Hepatocyte (in vitro differentiated cells): ENCODE data around the gene C9orf50. TPM values are rescaled to one million over a fixed set of nuclear protein-coding genes. Genes with fewer than 3 reads are reported as not detected.
A peak's percentile ranks its signal among the peaks of the same experiment; 100 is the strongest.

Experiments
- DNase-seq: peaks from one replicate; pipeline ENCODE4 v3.0.0-alpha.2; 2016; ENCODE audit warnings: low spot score
- H2AFZ ChIP-seq: fragments of 200-600 bp; sonication (generic); 2 replicates; pipeline ENCODE4 v1.6.0; 2016; ENCODE audit warnings: antibody characterized with exemption, mild to moderate bottlenecking
- H3K27ac ChIP-seq: fragments of 200-600 bp; sonication (generic); 2 replicates; pipeline ENCODE4 v1.5.1; 2016; ENCODE audit warnings: mild to moderate bottlenecking
- H3K27me3 ChIP-seq: fragments of 200-600 bp; sonication (generic); 2 replicates; pipeline ENCODE4 v1.6.1; 2016
- H3K36me3 ChIP-seq: fragments of 200-600 bp; sonication (generic); replicated peaks from 2 replicates; pipeline ENCODE4 v1.5.1; 2016; ENCODE audit warnings: low read depth; ENCODE audit not compliant: insufficient read depth
- H3K4me1 ChIP-seq: fragments of 200-600 bp; sonication (generic); 2 replicates; pipeline ENCODE4 v1.5.1; 2016; ENCODE audit warnings: mild to moderate bottlenecking, moderate library complexity; ENCODE audit not compliant: insufficient read depth
- H3K4me2 ChIP-seq: fragments of 200-600 bp; sonication (generic); 2 replicates; pipeline ENCODE4 v1.6.0; 2016
- H3K4me3 ChIP-seq: fragments of 200-600 bp; sonication (generic); 2 replicates; pipeline ENCODE4 v1.5.1; 2016; ENCODE audit warnings: mild to moderate bottlenecking
- H3K79me2 ChIP-seq: fragments of 200-600 bp; sonication (generic); 2 replicates; pipeline ENCODE4 v1.6.0; 2017; ENCODE audit warnings: mild to moderate bottlenecking
- H3K9me2 ChIP-seq: fragments of 200-600 bp; sonication (generic); replicated peaks from 2 replicates; pipeline ENCODE4 v1.6.0; 2017; ENCODE audit warnings: mild to moderate bottlenecking; ENCODE audit not compliant: insufficient read depth
- H3K9me3 ChIP-seq: fragments of 200-600 bp; sonication (generic); 2 replicates; pipeline ENCODE4 v1.5.1; 2016; ENCODE audit warnings: low read depth, mild to moderate bottlenecking
- H4K20me1 ChIP-seq: fragments of 200-600 bp; sonication (generic); 2 replicates; pipeline ENCODE4 v1.6.0; 2016; ENCODE audit warnings: mild to moderate bottlenecking; ENCODE audit not compliant: insufficient read depth, poor library complexity, severe bottlenecking
- CTCF ChIP-seq: fragments of 200-600 bp; sonication (generic); IDR thresholded peaks from 2 replicates; pipeline ENCODE4 v1.5.1; 2016; ENCODE audit warnings: antibody characterized with exemption, mild to moderate bottlenecking; ENCODE audit not compliant: poor library complexity
- EZH2 ChIP-seq: fragments of 200-600 bp; sonication (generic); IDR thresholded peaks from 2 replicates; pipeline ENCODE4 v1.6.1; 2016; ENCODE audit warnings: antibody characterized with exemption, mild to moderate bottlenecking, borderline replicate concordance
- EZH2phosphoT487 ChIP-seq: fragments of 200-600 bp; sonication (generic); IDR thresholded peaks from one replicate; pipeline ENCODE4 v1.6.1; 2018; ENCODE audit warnings: antibody characterized with exemption, mild to moderate bottlenecking, low read depth, moderate library complexity; ENCODE audit not compliant: unreplicated experiment, severe bottlenecking
- WGBS: methylation state at CpG from one replicate; pipeline ENCODE4 v1.1.6; 2016; ENCODE audit warnings: low lambda C conversion rate; ENCODE audit errors: missing lambda C conversion rate; 5-methylcytosine and 5-hydroxymethylcytosine counted together
- polyA plus RNA-seq: library from polyadenylated mRNA; unstranded; fragments of >200 nt; fragmentation: Nextera tagmentation; extraction: Ambion mirVana; gene quantifications from 2 replicates; pipeline ENCODE4 v1.2.1, GENCODE V29; 2016
- total RNA-seq: library from RNA; depleted of rRNA; stranded (reverse); fragments of >200 nt; gene quantifications from 2 replicates; pipeline ENCODE4 v1.2.3, GENCODE V29; 2014

The C9orf50 gene
- total and polyA plus RNA-seq, 2 experiments from 2014 or later, result not detected

GRCh38 chr9:129567842-129568559 is 52.9 kb downstream of the C9orf50 start:
- 8% methylated on average over 27 of the region's 27 CpGs for WGBS

GRCh38 chr9:129567329-129567728 is 53.6 kb downstream of the C9orf50 start:
- 85% methylated on average over 10 of the region's 10 CpGs for WGBS
- Histone ChIP-seq H3K27me3 (no peaks in the 10 kb centered on the region), H3K4me1 (peaks cover 20% of the 10 kb centered on the region), H3K27ac (no peak overlapping the region), H3K4me2 (peak overlapping the region; percentile 99), H3K4me3 (no peak overlapping the region), H2AFZ (no peak overlapping the region), H4K20me1 (no peaks in the 10 kb centered on the region), H3K9me2 (no peaks in the 10 kb centered on the region), H3K79me2 (no peaks in the 10 kb centered on the region), H3K9me3 (no peaks in the 10 kb centered on the region), H3K36me3 (no peaks in the 10 kb centered on the region)
- no peak for DNase-seq
- no peak for TF ChIP-seq CTCF
- no peak for TF ChIP-seq EZH2phosphoT487
- no peak for TF ChIP-seq EZH2

More at GRCh38 chr9:129567842-129568559, 52.9 kb downstream of the C9orf50 start:
- Histone ChIP-seq H3K27ac (peak overlapping the region; percentile 88), H2AFZ (peak overlapping the region; percentile 83), H3K4me3 (peak overlapping the region; percentile 85), H3K27me3 (no peaks in the 10 kb centered on the region), H3K4me2 (peak overlapping the region; percentile 99), H3K36me3 (no peaks in the 10 kb centered on the region), H3K4me1 (peaks cover 20% of the 10 kb centered on the region), H3K9me3 (no peaks in the 10 kb centered on the region), H3K79me2 (no peaks in the 10 kb centered on the region), H4K20me1 (no peaks in the 10 kb centered on the region), H3K9me2 (no peaks in the 10 kb centered on the region)
- TF ChIP-seq CTCF (no peak), EZH2phosphoT487 (no peak), EZH2 (no peak)
- DNase-seq, result no peak

GRCh38 chr9:129566563-129567266 is 54.2 kb downstream of the C9orf50 start:
- no peak for DNase-seq
- Histone ChIP-seq H3K27ac (no peak overlapping the region), H3K27me3 (no peaks in the 10 kb centered on the region), H3K9me3 (no peaks in the 10 kb centered on the region), H3K36me3 (no peaks in the 10 kb centered on the region), H3K4me3 (no peak overlapping the region), H4K20me1 (no peaks in the 10 kb centered on the region), H3K79me2 (no peaks in the 10 kb centered on the region), H2AFZ (no peak overlapping the region), H3K9me2 (no peaks in the 10 kb centered on the region), H3K4me2 (no peak overlapping the region), H3K4me1 (peaks cover 25% of the 10 kb centered on the region)
- WGBS, result 89% methylated on average over 25 of the region's 25 CpGs
- TF ChIP-seq EZH2phosphoT487, result no peak
- no peak for TF ChIP-seq CTCF
- no peak for TF ChIP-seq EZH2
